GM13976 (cell line): ENCODE measurements around the gene ALK.

Source experiments
- DNase-seq: peaks from one replicate; pipeline ENCODE4 v3.0.0; 2012; ENCODE audit warnings: low spot score
- in situ Hi-C: fragments of 300-500 bp; cut with MboI; formaldehyde crosslinking; loops from one replicate; pipeline ENCODE4 v1.12.0; 2022; ENCODE audit warnings: low sequenced_read_pairs, mixed read lengths, inconsistent platforms; ENCODE audit not compliant: unreplicated experiment
- TF ChIP-seq, protein P1 (sequence below): IDR thresholded peaks from 2 replicates; pipeline ENCODE4 v1.5.1; 2012; ENCODE audit warnings: borderline replicate concordance, mild to moderate bottlenecking; ENCODE audit not compliant: insufficient read depth; ENCODE audit errors: extremely low read depth, missing control alignments, control extremely low read depth

Gene ALK

DNA sequence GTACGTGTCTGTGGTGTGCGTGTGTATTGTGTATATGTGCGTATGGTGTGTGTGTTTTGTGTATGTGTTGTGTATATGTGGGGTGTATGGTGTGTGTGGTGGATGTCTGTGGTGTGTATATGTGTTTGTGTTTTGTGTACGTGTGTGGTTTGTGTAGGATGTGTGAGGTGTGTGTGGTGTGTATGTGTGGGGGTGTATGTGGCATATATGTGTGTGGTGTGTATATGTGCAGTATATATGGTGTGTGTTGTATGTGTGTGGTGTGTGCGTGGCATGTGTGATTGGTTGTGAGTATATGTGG is 704.8 kb downstream of the ALK start:
- TF ChIP-seq, protein P1, sequence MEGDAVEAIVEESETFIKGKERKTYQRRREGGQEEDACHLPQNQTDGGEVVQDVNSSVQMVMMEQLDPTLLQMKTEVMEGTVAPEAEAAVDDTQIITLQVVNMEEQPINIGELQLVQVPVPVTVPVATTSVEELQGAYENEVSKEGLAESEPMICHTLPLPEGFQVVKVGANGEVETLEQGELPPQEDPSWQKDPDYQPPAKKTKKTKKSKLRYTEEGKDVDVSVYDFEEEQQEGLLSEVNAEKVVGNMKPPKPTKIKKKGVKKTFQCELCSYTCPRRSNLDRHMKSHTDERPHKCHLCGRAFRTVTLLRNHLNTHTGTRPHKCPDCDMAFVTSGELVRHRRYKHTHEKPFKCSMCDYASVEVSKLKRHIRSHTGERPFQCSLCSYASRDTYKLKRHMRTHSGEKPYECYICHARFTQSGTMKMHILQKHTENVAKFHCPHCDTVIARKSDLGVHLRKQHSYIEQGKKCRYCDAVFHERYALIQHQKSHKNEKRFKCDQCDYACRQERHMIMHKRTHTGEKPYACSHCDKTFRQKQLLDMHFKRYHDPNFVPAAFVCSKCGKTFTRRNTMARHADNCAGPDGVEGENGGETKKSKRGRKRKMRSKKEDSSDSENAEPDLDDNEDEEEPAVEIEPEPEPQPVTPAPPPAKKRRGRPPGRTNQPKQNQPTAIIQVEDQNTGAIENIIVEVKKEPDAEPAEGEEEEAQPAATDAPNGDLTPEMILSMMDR, result no peak
- in situ Hi-C loops, result no loop called here
- no peak for DNase-seq

DNA sequence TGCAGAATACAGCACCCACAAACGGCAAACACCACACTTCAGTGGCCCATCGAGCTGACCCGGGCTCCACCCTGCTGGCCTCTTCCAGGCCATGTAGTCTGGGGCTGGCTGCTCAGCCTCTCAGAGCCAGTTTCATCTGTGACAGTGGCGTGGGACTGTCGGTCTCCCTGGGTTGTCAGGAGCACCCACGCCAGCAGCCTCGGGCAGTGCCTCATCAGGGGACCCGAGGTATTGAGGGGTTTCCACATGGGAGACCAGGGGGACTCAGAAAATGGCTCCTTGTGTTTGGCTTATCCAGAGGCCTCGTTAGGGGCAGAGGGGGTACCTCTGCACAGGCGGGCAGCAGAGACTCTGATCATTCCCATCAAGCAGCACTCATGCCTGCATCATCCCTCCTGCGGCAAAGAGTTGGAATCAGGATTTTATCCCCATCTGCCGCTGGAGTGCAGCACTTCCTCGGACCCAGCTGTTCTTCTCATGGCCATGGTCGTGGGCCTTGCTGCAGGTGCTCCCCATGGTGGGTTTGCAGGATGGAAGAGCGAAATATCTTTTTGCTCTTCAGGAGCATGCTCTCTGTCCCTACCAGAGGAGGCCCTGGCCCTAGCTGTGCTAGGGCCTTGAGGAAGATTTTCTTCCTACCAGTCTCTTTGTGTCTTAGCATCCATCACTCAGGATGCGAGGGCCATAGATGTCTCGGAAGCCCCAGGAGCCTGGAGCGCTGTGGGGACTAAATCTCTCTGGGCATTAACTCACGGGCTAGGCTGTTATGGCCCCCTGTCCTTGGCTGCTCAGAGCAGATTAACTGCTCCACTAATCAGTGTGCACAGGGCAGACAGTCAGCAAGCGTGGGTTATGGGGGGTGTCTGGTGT is 705.4 kb downstream of the ALK start:
- peak; percentile 17 for DNase-seq
- in situ Hi-C loops, result no loop called here
- TF ChIP-seq, protein P1, result no peak

GRCh38 chr2:29215073-29215472 is 706.3 kb downstream of the ALK start:
- TF ChIP-seq, protein P1, result no peak

GRCh38 chr2:29213888-29214291 is 707.5 kb downstream of the ALK start:
- TF ChIP-seq, protein P1, result no peak
- DNase-seq, result peak; percentile 10
- in situ Hi-C loops, result no loop called here

More at GRCh38 chr2:29215073-29215472, 706.3 kb downstream of the ALK start:
- in situ Hi-C loops, result no loop called here
- DNase-seq, result no peak

DNA sequence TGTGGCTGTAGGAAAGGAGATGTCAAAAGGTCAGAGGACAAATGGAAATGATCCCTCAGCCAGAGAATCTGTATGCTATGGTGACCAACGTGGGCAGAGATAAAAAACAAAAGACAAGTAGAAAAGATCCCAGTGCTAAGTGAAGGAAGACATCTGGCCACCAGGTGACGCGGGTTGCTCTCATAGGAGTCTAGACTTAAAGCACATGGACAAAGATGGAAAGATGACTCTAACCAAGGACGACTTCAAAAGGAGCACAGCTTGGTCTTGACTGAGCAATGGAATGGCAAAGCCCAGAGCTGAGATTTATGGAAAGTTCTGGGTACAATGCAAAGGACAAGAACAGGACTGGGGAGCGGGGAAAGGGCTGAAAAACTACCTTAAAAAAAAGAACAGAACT is 709.4 kb downstream of the ALK start:
- DNase-seq, result no peak
- in situ Hi-C loops, result no loop called here
- TF ChIP-seq, protein P1, result no peak

DNA sequence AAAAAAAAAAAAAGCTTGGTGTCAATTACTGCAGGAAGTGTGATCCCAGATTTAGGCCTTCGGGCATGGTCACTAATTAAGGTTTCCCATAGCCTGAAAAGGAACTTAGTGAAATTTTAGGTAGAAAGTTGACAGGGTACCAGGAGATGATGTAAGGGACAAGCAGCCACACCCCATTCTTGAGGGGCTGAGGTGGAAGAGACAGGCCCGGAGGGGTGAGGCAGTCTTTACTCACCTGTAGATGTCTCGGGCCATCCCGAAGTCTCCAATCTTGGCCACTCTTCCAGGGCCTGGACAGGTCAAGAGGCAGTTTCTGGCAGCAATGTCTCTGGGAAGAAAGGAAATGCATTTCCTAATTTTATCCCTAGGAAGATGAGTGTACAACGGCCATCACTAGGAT is 711.8 kb downstream of the ALK start:
- DNase-seq, result no peak
- TF ChIP-seq, protein P1, result no peak
- in situ Hi-C loops, result loop anchor here (10.0 kb wide), 1 partner anchor 245 kb away; no protein-coding TSS in a partner anchor
